CD4-positive, alpha-beta T cell treated with Interleukin-15 for 4 hours (primary cell): ENCODE data around the gene COL18A1.
"Not testable (repeated sequence)": the region's sequence is repeated elsewhere in the genome, so short reads cannot be mapped to it uniquely, and the experiment has no call there.

Source experiments
- DNase-seq: peaks from one replicate; pipeline ENCODE4 v3.0.0-alpha.2; 2020; ENCODE audit warnings: low spot score

The COL18A1 gene

DNA sequence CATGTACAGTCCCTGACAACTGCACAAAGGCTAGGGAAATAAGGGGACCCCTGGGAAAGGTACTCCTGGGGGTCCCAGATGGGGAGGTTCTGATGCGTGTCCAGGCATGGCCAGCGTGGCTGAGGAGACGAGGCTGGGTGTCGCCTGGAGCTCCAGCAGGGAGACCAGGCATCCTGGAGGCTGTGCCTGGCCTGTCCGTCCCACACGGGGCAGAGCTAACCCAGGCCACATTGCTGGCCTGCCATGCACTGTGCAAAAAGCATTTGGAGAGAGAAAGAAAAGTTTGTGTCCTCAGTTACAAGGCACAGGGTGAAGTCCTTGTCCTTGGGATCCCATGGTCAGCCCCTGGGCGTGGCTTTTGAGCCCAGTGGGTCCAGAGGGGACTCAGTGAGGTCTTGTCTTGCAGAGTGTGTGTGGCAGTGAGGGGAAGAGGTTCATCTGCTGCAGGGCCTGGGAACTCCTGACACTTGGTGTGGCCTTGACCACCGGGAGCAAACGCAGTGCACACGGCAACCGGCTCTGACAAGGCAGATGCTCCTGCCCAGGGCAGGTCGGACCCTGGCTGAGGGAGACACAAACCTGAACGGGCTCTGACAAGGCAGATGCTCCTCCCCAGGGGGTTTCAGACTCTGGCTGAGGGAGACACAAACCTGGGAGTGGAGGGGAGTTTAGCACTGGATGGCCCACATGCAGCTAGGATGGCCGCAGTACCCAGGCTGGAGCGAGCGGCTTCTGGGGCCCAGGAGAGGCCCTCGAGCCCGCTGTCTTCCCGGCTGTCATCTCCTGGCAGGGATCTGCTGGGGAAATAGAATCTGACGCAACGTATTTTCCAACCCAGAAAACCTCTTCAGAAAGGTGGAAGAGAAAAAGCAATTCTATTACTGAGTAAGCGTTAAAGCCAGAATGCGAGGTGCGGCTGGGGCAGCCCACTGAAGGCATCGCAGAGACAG is 37.3 kb upstream of the COL18A1 start:
- DNase-seq: no peak

DNA sequence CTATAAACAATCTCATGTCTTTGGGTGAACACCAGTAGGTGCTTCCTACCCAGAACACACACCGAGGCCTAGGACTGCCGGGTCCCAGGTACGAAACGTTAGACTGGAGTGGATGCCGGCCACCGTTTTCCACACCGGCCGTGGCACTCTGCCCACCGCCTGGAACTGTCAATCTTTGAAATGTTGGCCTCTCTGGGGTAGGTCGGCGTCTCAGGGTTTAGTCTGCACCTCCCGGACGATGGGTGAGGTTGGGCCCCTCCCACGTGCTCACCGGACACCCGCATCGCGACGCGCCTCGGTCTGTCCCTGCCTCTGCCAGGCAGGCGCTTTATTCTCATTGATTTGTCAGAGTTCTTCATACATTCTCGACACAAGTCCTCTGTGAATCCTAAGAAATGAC is 35.9 kb upstream of the COL18A1 start:
- DNase-seq: not testable (repeated sequence)

DNA sequence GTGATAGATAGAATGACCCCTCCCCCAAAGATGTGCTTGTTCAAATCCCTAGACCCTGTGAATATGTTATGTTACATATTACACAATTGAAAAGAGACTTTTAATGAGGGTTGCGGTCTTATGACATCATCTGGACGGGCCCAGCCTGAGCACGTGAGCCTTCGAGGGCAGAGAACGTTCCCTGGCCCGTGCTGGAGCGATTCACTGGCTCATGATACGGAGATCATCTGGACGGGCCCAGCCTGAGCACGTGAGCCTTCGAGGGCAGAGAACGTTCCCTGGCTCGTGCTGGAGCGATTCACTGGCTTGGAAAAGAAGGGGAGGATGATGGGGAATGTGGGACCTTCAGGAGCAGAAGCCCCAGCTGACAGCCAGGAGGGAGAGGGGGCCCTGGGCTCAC is 34.4 kb upstream of the COL18A1 start:
- no peak for DNase-seq

DNA sequence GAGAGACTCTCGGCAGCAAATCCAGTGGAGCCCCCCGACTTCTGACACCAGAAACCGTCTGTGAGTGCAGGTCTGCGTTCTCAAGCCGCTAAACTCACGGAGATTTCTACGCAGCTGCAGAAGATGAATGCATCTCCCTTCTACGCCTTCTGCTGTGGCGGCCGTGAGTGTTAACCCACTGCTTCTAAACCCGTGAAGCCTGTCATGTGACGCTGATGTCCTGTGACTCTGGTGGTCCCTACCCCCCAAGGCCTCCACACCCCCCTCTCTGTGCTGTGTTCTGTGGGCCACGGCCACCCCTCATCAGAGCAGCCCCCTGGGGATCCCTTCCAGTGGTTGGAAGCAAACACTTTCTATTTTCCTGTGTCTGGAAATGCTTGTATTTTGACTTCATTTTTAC is 33.9 kb upstream of the COL18A1 start:
- DNase-seq: no peak

DNA sequence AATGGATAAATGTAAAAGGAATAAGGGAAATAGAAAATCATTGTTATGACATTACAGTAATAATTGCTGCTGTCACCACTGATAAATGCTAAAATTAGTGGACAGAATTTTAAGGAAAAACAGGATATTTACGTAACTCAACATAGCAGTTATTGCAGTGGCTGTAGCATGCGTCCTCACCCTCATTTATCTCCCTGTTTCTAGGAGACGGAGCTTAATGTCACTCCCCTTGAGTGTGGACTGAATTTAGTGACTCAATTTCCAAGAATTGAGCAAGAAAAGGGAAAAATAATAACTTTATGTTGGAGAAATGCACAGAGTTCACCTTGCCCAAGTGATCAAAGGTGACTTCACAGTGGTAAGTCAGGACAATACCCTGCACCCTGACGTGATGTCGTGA is 33.3 kb upstream of the COL18A1 start:
- no peak for DNase-seq

DNA sequence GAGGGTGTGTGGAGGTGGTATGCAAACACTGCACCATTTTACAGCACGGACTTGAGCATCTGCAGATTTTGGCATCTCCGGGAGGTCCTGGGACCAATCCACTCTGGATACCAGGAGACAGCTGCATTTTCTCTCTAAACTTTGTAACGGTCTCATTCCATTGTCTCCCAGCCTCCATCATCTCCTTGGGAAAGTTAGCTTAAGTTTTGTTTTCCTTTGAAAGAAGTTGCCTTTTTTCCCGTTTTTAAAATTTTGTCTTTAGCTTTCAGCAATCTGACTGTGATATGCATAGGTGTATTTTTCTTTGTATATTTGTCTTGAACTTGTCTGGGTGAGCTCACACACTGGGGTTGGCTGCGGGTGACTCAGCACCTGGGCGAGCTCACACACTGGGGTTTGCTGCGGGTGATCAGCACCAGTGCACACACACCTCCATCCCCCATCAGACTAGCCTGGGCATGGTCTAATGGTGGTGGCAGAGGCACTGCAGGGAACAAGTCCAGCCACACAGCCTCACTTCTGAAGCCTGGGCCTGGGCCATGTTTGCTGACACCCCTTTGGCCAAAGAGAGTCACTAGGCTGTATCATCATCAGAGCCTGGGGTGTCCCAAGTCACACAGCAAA is 32.1 kb upstream of the COL18A1 start:
- DNase-seq: no peak

DNA sequence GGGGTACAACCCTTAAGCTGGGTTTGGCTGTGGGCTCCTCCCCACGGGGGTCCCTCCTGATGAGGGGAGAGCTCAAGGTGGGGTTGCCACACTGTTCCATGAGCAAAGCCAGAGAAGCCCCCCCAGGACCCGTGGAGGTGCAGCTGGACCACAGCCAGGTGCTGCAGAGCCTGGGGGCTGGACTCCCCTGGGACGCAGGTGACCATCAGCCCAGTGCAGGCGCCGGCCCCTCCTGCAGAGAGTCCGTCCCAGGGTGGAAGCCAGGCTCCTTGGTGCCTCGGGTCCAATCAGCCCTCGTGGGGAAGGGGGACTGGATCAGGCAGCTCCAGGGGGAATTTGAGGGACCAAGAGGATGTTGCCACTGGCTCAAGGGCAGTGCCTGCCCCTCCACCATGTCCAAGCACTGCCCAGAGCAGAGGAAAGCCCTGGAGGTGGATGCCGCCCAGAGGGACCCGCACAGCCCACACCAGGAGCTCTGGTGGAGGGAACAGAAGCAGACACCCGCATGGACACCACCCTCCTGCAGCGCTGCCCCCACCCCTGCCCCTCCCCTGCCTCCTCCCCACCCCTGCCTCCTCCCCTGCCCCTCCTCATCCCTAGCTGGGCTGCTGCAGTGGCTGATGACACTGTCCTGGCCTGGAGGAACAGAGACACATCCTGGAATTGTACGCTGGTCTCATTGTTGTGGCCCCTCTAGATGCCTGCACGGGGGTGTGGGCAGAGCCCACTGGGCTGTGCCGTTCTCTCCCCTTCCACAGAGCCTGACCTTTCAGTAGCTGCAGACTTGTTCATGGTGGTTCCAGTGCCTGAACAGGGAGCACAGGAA is 30.8 kb upstream of the COL18A1 start:
- DNase-seq: no peak

DNA sequence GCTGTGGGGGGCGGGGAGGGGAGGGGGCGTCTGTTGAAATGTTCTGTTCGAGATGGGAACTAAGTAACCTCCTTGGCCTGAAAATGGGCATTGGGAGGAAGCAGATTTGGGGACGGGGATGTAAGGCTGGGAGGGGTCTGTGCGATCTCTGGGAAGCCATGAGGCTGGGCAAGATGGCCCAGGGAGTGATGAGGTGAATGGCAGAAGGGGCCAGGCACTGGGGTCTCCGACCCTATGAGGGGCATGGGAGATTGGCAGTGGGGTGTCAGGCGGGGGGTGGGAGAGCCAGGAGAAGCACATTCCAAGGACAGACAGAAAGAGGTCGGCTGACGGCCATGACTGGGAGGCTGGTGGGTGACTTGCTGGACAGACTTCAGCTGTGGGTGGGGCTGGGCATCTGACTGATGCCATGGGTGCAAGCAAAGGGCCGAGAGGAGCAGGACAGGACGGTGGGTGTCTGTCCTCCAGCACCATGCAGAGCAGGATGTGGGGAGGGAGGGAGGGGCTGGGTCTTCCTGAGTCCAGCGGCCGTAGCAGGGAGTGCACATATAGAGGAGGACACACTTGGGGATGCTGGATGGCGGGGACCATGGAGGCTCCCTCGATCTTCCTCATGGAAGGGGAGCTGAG is 30.0 kb upstream of the COL18A1 start:
- no peak for DNase-seq

DNA sequence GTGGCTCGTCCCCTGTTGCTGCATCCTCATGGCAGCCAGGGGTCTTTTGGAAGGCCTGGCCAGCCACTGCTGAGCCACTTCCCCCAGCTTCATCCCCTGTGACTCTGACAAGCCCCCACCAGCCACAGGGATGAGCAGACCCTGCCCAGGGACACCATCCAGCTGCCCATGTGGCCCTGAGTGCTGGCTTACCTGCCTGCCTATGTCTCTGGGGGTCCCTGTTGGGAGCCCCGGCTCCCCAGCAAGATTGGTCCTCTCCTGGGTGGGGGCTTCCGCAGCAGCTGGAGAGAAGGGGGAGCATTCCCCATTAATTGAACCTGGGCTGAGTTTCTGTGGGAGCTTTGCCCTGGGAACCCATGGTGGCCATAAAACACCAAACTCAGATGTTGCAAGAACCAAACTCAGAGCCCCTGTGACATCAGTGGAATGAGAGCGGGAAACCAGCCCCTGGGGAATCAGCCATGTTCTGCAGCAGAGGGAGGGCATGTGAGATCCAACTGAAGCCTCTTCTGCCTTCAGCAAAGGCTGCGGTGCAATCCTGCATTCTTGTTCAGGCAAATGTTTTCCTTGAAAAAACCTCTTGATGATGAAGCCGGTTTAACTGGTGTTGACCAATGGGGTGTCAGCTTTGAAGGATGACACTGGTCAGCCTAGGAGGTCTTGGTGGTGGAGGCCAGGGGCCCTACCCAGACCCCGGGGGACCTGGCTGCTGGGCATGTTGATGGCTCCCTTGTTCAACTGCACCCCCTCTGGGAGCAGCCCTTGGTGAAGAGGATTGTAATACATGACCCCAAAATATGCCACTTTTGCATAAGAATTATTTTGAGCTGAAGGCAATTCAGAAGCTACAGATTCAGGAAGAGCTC is 28.3 kb upstream of the COL18A1 start:
- no peak for DNase-seq

DNA sequence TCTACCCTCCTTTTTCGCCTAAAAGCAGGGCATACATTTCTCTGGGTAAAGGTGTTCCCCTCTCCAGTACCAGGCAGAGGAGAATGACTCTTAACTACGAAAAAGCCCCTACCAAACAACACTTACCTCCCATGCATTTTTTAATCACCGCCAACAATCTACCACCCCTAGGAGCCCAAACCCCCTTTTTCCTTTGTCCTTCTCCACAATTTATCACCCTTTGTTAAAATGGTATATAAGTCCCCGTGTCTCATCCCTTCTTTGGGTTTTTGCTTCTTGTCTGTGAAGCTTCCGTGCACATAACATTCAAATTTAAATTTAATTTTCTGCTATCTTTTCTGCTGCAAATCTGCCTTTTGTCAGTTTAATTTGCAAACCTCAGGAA is 27.6 kb upstream of the COL18A1 start:
- DNase-seq: no peak

DNA sequence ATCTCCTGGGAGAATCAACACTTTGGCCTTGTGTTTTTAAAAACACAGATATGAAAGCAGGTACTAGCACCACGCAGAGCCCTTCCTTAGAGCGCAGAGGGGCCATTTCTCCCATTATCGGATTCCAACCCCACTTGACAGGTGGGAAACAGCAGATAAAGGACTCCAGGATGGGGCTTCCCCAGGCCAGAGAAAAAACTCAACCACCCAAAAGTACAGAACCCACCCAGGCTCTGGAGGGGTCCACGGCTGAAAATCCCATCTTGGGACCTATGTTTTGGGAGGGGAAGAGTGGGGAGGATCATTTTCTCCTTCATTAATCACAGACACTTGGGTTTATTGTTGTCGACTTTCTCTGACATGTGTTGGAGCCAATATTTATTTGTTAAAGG is 27.1 kb upstream of the COL18A1 start:
- DNase-seq: no peak

DNA sequence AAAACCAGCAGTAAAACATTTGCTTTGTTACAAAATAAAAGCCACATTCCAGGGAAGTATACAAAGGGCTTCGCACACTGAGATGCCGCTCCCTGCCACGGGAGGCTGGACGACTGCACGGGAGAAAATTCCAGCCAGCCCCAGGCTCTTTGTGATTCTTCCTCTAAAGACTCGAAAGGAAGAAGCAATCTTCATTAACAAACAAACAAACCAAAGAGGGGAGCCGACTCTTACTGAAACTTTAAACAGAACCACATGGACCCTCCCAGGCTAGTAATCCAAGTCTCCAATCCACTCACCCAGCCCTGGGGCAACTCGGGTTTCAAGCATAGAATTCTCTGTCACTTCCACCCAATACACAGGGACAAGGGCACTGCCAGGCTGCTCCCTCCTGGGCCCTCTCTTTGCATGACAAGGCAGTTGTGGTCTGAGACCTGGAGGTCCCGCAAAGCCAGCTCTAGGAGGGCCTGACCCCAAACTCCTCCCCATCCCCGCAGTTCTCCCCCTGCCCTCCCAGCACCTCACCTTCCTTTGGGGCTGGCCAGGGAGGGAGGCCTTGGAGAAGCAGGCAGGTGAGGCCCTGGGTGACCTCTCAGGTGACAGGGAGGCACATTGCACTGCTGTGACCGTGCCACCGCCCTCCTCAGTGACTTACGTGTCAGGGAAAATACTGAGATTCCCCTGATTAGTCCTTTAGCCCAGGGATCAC is 26.6 kb upstream of the COL18A1 start:
- no peak for DNase-seq

DNA sequence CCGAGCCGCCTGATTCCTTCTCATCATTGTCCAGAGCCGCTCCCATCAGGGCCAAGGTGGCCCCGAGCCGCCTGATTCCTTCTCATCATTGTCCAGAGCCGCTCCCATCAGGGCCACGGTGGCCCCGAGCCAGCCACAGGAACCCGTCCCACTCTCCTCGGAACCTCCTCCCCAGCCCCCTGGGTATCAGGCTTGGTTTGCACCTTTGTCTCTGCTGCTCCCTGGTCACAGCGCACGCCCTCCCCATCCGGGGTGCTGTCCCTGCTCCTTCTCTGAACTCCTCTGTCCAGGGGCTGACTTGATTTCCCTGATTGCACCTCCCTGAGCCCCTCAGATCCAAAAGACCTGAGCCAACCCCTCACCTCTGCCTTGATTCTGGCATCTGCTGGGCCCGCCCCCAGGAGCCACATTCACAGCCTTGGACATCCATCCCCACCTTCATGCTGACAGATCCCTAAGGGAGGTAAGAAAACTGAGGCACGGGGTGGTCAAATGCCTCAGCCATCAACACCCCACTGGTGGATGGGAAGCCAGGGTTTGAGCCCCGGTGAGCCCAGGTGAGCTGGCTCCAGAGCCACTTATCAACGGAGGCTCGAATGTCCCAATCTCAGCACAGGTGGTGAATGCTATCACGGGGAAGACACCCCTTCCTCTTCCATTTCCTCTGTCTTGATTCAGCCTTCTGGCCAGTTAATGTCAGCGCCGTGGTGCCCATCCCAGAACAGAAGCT is 25.6 kb upstream of the COL18A1 start:
- DNase-seq: no peak

DNA sequence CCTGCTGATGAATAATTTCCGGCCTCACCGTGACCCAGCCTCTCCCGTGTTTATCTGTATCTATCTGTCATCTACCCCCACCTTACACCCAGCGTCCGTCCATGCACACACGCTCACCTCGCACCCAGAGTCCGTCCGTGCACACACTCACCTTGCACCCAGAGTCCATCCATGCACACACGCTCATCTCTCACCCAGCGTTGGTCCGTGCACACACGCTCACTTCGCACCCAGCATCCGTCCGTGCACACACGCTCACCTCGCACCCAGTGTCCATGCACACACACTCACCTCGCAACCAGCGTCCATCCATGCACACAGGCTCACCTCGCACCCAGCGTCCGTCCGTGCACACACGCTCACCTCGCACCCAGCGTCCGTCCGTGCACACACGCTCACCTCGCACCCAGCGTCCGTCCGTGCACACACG is 25.0 kb upstream of the COL18A1 start:
- DNase-seq: no peak

DNA sequence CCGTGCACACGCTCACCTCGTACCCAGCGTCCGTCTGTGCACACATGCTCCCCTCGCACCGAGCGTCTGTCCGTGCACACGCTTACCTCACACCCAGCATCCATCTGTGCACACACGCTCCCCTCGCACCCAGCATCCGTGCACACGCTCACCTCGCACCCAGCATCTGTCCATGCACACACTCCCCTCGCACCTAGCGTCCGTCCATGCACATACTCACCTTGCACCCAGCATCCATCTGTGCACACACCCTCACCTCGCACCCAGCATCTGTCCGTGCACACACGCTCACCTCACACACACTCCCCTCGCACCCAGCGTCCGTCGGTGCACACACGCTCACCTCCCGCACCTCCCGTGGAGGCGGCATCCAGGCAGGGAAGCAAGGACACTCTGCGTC is 24.4 kb upstream of the COL18A1 start:
- no peak for DNase-seq

DNA sequence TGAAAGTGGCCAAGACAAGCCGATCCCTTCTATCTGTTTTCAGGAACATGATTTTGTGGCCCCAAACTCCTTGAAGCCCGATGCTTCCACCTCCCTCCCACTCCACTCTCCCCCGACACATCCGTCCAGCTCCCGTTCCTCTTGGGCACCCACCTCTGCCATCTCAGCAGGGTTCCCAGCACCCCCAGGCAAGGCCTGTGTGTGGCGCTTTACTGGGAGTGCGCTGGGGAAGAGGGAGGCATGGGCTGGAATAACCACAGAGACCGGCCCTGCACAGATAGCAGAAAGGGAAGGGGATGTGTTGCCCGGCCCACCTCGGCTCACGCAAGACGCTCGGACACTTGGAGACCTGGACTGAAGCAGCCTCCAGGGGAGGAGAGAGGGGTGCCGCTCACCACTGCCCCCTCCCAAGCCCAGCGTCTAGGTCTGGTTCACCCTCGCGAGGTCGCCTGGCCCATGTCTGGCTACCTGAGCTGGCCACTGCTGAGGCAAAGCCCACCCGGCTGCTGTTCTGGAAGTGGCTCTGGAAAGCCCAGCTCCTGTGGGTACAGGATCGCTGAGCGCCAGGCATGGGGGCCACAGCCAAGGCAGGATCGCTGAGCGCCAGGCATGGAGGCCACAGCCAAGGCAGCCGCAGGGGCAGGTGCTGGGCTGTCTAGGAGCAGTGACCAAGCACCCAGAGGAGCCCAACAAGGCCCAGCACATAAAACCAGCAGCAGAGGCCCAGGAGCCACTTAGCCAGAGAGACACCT is 23.8 kb upstream of the COL18A1 start:
- DNase-seq: no peak

DNA sequence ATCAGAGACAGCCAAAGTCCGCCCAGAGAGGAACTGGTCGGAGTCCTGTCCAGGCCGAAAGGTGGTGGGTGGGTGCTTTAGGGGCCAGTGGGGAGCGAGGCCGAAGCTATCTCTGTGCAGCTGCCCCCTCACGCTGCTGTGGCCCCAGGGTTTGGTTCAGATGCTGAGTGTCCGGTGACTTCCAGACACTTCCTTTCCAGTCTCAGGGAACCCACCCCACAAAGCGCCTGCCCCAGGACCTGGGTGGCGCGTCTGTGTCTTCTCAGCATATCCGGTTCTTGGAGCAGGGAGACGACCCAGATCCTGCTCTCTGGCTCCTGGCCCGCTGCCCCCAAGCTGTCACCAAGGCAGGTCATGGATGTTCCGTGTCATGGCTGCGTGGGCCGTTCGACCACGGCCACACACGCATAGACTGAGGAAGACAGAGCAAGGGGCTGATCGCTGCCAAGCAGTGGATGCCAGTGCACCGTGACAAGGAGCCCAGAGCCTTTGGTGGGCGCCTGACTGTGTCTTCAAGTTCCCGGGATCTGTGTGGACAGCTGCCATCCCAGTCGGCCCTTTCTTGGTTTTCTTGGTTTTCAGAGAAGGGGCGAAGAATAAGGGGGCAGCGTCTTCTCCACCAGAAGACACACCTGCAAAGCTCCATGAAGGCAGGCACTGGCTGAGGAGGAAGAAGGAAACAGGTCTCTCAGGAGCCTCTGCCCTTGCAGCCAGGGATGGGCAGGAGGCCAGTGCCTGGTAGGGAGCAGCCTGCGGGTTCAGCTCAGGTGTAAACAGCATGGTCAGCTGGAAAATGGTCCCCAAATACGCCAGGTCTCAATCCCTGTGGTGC is 22.9 kb upstream of the COL18A1 start:
- DNase-seq: no peak

DNA sequence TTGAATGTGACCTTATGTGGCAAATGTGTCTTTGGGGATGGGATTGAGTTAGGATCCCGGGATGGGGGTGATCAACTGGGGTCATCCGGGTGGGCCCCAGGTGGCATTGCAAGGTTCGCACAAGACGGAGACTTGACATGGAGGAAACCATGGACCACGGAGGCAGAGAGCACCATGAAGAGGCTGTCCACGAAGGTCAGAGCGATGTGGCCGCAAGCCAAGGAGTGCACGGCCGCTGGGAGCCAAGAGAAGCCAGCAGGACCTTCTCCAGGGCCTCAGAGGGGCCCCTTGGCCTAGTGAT is 22.3 kb upstream of the COL18A1 start:
- no peak for DNase-seq
